ENCODE measurements around the gene CHST15. TPM values are rescaled to one million over a fixed set of nuclear protein-coding genes. Genes with fewer than 3 reads are reported as not detected.

The CHST15 gene
- total and polyA plus RNA-seq, 3 donors from 2014 or later = 9.3 to 12.8 (median 11.5) TPM

DNA sequence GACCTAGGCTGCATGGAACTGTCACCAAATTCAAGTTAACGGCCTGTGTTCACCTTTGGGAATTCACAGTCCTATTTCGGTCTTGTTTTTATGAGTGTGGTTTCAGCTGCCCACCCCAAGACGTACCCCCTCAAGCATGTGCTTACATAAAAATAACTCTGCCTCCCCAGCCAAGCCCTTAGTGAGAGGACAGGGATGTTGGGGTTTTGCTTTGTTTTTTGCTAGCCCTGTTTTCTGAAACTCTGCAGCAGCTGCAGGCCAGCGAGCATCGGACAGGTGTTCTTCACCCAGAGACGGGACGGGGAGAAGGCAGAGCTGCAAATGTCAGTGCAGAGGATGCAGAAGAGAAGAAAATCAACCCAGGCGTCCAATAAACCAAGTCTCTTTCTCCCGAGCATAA is 13.5 kb downstream of the CHST15 start:
- WGBS, 2 donors = 85 to 86% methylated on average over 9 of the region's 9 CpGs
- intact Hi-C loops (cut with DNase I; ENCODE audit: low total_unique reads) = no loop called here
- Histone ChIP-seq H3K4me3 (no peak overlapping the region), H3K4me1 (peaks cover 11% of the 10 kb centered on the region), H3K9me3 (no peaks in the 10 kb centered on the region), H3K27me3 (no peaks in the 10 kb centered on the region), H3K36me3 (ENCODE audit: low read depth, missing control alignments) (no peaks in the 10 kb centered on the region), H3K27ac (no peak overlapping the region)
- no peak for DNase-seq
- TF ChIP-seq, protein P1, sequence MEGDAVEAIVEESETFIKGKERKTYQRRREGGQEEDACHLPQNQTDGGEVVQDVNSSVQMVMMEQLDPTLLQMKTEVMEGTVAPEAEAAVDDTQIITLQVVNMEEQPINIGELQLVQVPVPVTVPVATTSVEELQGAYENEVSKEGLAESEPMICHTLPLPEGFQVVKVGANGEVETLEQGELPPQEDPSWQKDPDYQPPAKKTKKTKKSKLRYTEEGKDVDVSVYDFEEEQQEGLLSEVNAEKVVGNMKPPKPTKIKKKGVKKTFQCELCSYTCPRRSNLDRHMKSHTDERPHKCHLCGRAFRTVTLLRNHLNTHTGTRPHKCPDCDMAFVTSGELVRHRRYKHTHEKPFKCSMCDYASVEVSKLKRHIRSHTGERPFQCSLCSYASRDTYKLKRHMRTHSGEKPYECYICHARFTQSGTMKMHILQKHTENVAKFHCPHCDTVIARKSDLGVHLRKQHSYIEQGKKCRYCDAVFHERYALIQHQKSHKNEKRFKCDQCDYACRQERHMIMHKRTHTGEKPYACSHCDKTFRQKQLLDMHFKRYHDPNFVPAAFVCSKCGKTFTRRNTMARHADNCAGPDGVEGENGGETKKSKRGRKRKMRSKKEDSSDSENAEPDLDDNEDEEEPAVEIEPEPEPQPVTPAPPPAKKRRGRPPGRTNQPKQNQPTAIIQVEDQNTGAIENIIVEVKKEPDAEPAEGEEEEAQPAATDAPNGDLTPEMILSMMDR (IDR thresholded peaks at IDR 0.05) = no peak
- no peak for TF ChIP-seq POLR2A (IDR thresholded peaks at IDR 0.05)

- no peaks in the 10 kb centered on the region for H3K36me3 ChIP-seq (ENCODE audit: low read depth, missing control alignments)
- DNase-seq = no peak
- TF ChIP-seq, protein P1 (IDR thresholded peaks at IDR 0.05) = no peak
- TF ChIP-seq POLR2A (IDR thresholded peaks at IDR 0.05) = no peak
- H3K4me3 ChIP-seq = no peak overlapping the region
- H3K4me1 ChIP-seq = peaks cover 14% of the 10 kb centered on the region
- H3K27me3 ChIP-seq = no peaks in the 10 kb centered on the region
- intact Hi-C loops (cut with DNase I; ENCODE audit: low total_unique reads) = no loop called here
- no peak overlapping the region for H3K27ac ChIP-seq
- no peaks in the 10 kb centered on the region for H3K9me3 ChIP-seq
Observed at GRCh38 chr10:124078714-124079113, 14.7 kb downstream of the CHST15 start.

DNA sequence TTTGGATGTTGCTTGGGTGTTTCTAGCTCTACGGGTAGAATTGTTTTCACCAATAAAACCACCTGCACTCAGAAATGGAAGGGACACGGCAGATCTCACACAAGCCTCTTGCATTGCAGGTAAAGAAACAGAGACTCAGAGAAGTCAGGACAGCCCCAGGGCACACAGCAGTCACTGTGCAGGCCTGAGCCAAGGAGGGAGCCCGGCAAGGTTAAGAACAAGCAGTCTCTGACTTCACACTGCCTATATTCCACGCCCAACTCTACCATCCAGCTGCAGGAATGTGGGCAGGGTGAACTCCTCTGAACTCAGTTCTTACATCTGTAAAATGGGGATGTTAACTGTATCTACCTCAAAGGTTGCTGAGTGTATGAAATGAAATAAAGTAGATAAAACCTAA is 15.4 kb downstream of the CHST15 start:
- no peaks in the 10 kb centered on the region for H3K27me3 ChIP-seq
- intact Hi-C loops (cut with DNase I; ENCODE audit: low total_unique reads) = no loop called here
- TF ChIP-seq, protein P1 (IDR thresholded peaks at IDR 0.05) = no peak
- no peak for TF ChIP-seq POLR2A (IDR thresholded peaks at IDR 0.05)
- H3K4me1 ChIP-seq = peaks cover 14% of the 10 kb centered on the region
- DNase-seq = no peak
- no peak overlapping the region for H3K4me3 ChIP-seq
- H3K9me3 ChIP-seq = no peaks in the 10 kb centered on the region
- no peaks in the 10 kb centered on the region for H3K36me3 ChIP-seq (ENCODE audit: low read depth, missing control alignments)
- 95 to 96% methylated on average over 4 of the region's 4 CpGs for WGBS, 2 donors
- H3K27ac ChIP-seq = no peak overlapping the region

GRCh38 chr10:124077208-124077993 is 16.0 kb downstream of the CHST15 start:
- DNase-seq = no peak
- no peaks in the 10 kb centered on the region for H3K9me3 ChIP-seq
- no peaks in the 10 kb centered on the region for H3K36me3 ChIP-seq (ENCODE audit: low read depth, missing control alignments)
- intact Hi-C loops (cut with DNase I; ENCODE audit: low total_unique reads) = no loop called here
- peaks cover 14% of the 10 kb centered on the region for H3K4me1 ChIP-seq
- H3K27me3 ChIP-seq = no peaks in the 10 kb centered on the region
- H3K27ac ChIP-seq = no peak overlapping the region
- WGBS, 2 donors = 85 to 89% methylated on average over 12 of the region's 12 CpGs
- H3K4me3 ChIP-seq = no peak overlapping the region
- TF ChIP-seq, protein P1 (IDR thresholded peaks at IDR 0.05) = no peak
